Astrocyte of the spinal cord (primary cell): ENCODE measurements around the gene RNF31.

Experiments used
- DNase-seq: peaks from one replicate; pipeline ENCODE4 v3.0.0; 2011; ENCODE audit warnings: low read depth, low spot score
- H3K4me3 ChIP-seq: 2 replicates; pipeline ENCODE4 v1.5.1; 2011; ENCODE audit warnings: low read depth, mild to moderate bottlenecking, low read length, moderate library complexity
- CTCF ChIP-seq: IDR thresholded peaks from 2 replicates; pipeline ENCODE4 v1.5.1; 2012; ENCODE audit warnings: low read depth, mild to moderate bottlenecking, low read length, inconsistent platforms
- in situ Hi-C: cut with HindIII; loops from 2 replicates; pipeline ENCODE4 v1.10.0; 2017; ENCODE audit warnings: low sequenced_read_pairs

The RNF31 gene

GRCh38 chr14:24190416-24190815, 43.1 kb downstream of the RNF31 start:
- DNase-seq, result no peak
- in situ Hi-C loops, result no loop called here
- H3K4me3 ChIP-seq, result no peak overlapping the region
- no peak for TF ChIP-seq CTCF

GRCh38 chr14:24192933-24193332, 45.6 kb downstream of the RNF31 start:
- in situ Hi-C loops, result no loop called here
- no peak for DNase-seq
- no peak overlapping the region for H3K4me3 ChIP-seq
- no peak for TF ChIP-seq CTCF

- in situ Hi-C loops, result no loop called here
- DNase-seq, result no peak
- peak overlapping the region; percentile 84 for H3K4me3 ChIP-seq
- TF ChIP-seq CTCF, result no peak
Observed at GRCh38 chr14:24194186-24194872, 47.0 kb downstream of the RNF31 start.

GRCh38 chr14:24194873-24195185, 47.5 kb downstream of the RNF31 start:
- no peak for DNase-seq
- in situ Hi-C loops, result no loop called here
- no peak for TF ChIP-seq CTCF
- peak overlapping the region; percentile 84 for H3K4me3 ChIP-seq

GRCh38 chr14:24195186-24196070, 48.1 kb downstream of the RNF31 start, which contains the start of gene TM9SF1:
TSS of gene TM9SF1 (minus strand) at chr14:24195441. CDS start at chr14:24195019, 422 bp downstream.
- DNase-seq, result peak; percentile 92
- peak within 1 kb of the TSS; percentile 84 for H3K4me3 ChIP-seq
- in situ Hi-C loops, result no loop called here
- no peak for TF ChIP-seq CTCF

GRCh38 chr14:24196071-24197055, 49.1 kb downstream of the RNF31 start:
- in situ Hi-C loops, result no loop called here
- DNase-seq, result peak; percentile 13
- TF ChIP-seq CTCF, result no peak
- peak overlapping the region; percentile 84 for H3K4me3 ChIP-seq
